NB4 (cell line): ENCODE results near the gene PCDHB11.
A peak's percentile ranks its signal among the peaks of the same experiment; 100 is the strongest.

ENCODE experiments used
- DNase-seq: peaks from one replicate; pipeline ENCODE4 v3.0.0; 2010; ENCODE audit warnings: low read depth
- H3K4me3 ChIP-seq: one replicate; pipeline ENCODE4 v1.5.1; 2011; ENCODE audit warnings: mild to moderate bottlenecking, low read depth, low read length, moderate library complexity
- MYC ChIP-seq: IDR thresholded peaks from 2 replicates; pipeline ENCODE4 v1.6.1; 2011; ENCODE audit warnings: low read depth, low read length
- POLR2A ChIP-seq: IDR thresholded peaks from 2 replicates; pipeline ENCODE4 v1.6.1; 2011; ENCODE audit warnings: mild to moderate bottlenecking; ENCODE audit not compliant: insufficient read length; ENCODE audit errors: extremely low read depth
- TF ChIP-seq, protein P1 (sequence below): IDR thresholded peaks from 2 replicates; pipeline ENCODE4 v1.6.1; 2011; ENCODE audit warnings: low read depth, low read length
- TF ChIP-seq, protein P2 (sequence below): IDR thresholded peaks from one replicate; pipeline ENCODE4 v1.5.1; 2012; ENCODE audit warnings: low read depth, low read length

Gene PCDHB11

DNA sequence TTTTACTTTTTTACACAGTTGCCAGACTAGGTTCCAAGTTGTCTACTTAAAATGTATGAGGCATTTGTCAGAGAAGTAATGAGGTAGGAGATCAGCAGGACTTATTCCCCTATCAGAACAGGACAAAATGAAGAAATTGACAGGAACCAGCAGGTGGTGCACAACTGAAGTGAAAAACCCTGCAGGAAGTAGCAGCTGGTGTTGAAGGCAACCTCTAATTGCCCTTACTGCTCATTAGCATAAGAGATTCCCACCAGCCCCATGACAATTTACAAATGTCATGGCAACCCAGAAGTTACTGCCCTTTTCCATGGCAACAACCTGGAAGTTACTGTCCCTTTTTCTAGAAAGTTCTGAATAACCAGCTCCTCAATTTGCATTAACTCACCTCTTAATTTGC is 51.1 kb downstream of the PCDHB11 start:
- TF ChIP-seq, protein P1, sequence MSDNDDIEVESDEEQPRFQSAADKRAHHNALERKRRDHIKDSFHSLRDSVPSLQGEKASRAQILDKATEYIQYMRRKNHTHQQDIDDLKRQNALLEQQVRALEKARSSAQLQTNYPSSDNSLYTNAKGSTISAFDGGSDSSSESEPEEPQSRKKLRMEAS, result no peak
- TF ChIP-seq MYC (no peak), POLR2A (no peak)
- TF ChIP-seq, protein P2, sequence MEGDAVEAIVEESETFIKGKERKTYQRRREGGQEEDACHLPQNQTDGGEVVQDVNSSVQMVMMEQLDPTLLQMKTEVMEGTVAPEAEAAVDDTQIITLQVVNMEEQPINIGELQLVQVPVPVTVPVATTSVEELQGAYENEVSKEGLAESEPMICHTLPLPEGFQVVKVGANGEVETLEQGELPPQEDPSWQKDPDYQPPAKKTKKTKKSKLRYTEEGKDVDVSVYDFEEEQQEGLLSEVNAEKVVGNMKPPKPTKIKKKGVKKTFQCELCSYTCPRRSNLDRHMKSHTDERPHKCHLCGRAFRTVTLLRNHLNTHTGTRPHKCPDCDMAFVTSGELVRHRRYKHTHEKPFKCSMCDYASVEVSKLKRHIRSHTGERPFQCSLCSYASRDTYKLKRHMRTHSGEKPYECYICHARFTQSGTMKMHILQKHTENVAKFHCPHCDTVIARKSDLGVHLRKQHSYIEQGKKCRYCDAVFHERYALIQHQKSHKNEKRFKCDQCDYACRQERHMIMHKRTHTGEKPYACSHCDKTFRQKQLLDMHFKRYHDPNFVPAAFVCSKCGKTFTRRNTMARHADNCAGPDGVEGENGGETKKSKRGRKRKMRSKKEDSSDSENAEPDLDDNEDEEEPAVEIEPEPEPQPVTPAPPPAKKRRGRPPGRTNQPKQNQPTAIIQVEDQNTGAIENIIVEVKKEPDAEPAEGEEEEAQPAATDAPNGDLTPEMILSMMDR, result no peak
- DNase-seq, result peak; percentile 6
- H3K4me3 ChIP-seq, result no peak overlapping the region
